ENCODE measurements around the gene TVP23A.

The TVP23A gene

GRCh38 chr16:10817963-10818941, at the start of gene TVP23A:
TSS of gene TVP23A (minus strand) at chr16:10818794. CDS start at chr16:10818493, 301 bp downstream.
- peak; percentile 68 for DNase-seq

DNA sequence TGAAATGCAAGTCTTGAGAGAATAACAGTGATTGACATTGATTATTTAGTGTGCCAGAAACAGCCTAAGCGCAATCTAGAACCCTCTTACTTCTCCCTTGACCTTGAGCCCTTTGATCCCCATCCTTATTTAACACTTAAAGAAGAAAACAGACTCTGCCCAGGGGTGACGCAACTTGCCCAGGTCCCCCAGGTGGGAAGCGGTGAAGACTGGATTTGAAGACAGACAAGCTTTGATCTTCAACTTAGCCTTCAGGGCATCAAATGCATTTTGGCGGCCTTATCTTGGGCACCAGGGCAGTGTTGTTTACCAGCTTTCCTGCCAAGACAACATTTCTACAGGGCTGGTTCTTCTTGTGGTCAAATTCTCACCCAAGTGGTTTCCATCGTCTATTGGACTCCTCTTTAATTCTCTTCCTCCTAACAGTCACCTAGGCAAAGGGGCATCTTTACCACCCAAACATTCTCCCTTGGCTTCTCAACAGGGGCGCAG, 49.6 kb upstream of the TVP23A start:
- DNase-seq, result no peak

DNA sequence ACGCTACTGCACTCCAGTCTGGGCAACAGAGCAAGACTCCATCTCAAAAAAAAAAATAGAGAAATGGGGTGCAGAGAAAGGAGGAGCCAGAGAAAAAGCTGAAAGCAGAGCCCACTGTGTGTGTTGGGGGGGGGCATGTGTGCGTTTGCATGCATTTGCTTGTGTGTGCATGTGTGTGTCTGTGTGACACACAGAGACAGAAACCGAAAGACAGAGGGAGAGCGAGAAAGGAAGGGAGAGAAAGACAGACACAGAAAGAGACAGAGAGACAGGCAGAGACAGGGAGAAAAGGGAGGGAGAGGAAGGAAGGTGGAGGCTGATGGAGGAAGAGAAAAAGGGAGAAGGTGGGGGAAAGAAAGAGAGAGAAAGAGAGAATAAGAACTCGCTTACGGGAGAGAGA, 48.6 kb upstream of the TVP23A start:
- no peak for DNase-seq

GRCh38 chr16:10865991-10866966, 47.7 kb upstream of the TVP23A start:
- DNase-seq, result no peak

- DNase-seq, result no peak
Measured at GRCh38 chr16:10862438-10862837, 43.8 kb upstream of the TVP23A start.

DNA sequence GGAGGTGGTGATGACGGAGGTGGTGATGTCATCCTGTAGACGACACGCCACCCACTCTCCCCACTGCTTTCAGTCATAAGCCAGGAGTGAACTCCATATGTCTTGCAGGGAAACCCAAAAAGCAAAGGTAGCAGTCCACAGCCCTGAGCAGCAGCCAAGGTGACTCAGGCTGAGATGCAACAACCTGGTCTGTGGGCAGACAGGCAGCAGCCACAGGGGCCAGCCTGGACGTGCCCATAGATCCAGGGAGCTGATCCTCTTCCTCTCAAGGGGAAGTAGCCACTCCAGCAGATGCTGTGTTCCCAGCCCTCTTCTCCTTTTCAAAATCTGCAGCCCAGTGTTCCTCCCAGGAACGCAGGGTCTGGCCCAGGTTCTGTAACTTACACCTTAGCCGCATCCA, 41.1 kb upstream of the TVP23A start:
- DNase-seq, result no peak

DNA sequence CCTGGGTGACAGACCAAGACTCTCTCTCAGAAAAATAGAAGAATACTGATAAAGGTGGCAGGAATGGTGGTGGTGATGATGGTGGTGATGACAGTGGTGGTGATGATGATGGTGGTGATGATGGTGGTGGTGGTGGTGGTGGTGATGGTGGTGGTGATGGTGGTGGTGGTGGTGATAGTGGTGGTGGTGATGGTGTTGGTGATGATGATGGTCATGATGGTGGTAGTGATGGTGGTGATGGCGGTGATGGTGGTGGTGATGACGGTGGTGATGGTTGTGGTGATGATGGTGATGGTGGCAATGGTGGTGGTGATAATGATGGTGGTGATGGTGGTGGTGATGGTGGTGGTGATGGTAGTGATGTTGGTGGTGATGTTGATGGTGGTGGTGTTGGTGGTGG, 40.4 kb upstream of the TVP23A start:
- DNase-seq, result no peak

GRCh38 chr16:10858203-10858602, 39.6 kb upstream of the TVP23A start:
- no peak for DNase-seq

- DNase-seq, result no peak
Measured at GRCh38 chr16:10856042-10856441, 37.4 kb upstream of the TVP23A start.

DNA sequence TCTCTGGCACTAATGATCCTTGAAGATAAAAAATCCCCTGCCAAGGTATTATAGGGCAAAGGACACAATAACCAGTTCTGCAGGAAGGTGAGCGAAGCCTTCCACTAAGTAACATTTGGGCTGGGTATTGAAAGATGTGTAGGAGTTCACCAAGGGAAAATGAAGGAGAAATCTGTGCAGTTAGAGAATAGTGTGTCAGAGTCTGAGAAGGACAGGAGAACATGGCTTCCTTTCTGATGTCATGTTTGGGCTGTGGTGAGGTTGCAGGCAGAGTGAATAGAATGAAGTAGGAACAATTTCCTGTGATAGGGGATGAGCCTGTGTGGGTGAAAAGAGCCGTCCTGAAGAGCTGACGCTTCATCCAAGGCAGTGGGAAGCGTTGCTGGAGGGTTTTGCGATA, 34.4 kb upstream of the TVP23A start:
- DNase-seq, result no peak

GRCh38 chr16:10852286-10852685, 33.7 kb upstream of the TVP23A start:
- DNase-seq, result no peak

DNA sequence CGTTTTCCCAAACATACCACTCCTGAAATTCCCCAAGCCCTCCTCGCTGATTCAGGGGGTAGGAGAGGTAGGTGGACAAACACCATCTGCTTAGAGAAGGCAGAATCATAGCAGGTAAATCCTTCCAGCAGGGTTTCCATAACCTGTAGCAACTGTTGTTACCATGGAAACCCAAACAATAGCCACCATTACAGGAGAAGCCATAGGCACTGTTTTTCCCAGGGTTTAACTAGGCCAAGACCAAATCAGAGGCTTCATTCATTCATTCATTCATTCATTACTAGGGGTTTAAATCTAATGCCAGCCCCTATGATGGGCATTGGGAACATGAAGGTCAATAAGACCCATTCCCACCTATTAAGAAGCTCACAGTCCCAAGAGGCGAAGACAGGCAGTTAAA, 32.9 kb upstream of the TVP23A start:
- no peak for DNase-seq

DNA sequence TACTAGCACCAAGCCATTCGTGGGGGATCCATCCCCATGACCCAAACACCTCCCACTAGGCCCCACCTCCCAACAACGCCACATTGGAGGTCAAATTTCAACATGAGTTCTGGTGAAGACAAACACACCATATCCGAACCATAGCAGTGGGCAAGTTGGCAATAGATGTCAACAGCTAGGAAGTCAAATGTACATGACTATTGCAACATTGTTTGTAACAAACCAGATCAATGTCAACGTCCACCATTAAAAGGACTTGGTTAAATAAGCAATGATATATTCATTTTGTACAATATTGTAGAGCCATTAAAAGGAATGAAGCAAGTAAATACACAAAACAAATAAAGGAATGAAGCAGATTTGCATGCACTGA, 31.9 kb upstream of the TVP23A start:
- no peak for DNase-seq

- DNase-seq, result no peak
Measured at GRCh38 chr16:10849736-10850477, 31.3 kb upstream of the TVP23A start.

GRCh38 chr16:10847176-10847575, 28.6 kb upstream of the TVP23A start:
- no peak for DNase-seq

- DNase-seq, result no peak
Measured at GRCh38 chr16:10846213-10846998, 27.8 kb upstream of the TVP23A start.

GRCh38 chr16:10840703-10841102, 22.1 kb upstream of the TVP23A start:
- DNase-seq, result no peak

DNA sequence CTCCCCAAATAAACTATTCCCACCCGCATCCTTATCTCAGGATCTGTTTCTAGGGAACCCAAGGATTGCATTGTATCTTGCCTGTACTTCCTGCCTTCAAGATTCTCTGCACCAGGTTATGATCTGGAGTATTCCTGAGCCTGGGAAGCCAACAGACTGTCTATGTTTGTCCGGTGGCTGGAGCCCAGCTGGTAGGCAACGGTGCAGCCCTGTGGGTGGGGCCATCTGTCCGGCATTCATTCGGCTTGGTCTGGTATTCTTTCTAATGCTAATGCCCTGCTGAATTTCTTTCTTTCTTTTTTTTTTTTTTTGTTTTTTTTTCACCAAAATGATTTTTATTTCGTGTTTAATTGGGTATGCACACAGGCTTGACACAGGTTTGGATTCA, 20.7 kb upstream of the TVP23A start:
- DNase-seq, result no peak

GRCh38 chr16:10838621-10839278, 20.2 kb upstream of the TVP23A start:
- no peak for DNase-seq

DNA sequence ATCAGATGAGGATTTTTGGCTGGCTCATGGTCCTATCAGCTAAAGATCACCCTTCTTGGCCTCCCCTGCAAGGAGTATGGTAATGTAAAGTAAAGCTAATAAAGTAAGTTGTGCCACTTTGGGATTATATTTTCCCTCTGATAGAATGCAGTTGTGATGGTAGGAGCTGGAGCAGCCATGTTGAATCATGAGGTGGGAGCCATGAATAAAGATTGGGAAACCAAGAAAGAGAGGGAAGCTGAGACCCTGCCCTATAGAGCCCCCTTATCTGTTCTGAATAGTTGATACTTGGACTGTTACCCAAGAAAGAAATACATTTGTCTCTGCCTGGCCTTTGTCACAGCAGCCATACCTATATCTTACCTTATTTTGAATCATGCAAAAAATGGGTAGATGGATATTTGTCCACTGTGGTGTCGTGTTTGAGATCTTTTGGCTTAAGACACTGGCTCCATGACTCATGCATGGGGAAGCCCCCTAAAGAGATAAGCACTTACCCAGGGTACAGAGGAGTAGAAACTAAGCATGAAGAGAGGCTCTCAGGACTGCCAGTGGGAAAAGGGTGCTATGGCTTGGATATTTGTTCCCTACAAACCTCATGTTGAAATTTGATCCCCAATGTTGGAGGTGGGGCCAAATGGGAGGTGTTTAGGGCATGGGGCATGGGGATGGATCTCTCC, 17.7 kb upstream of the TVP23A start:
- DNase-seq, result no peak

All from islet precursor cell (in vitro differentiated cells).